ENCODE data around the gene PPP3CB.

The PPP3CB gene

GRCh38 chr10:73471226-73471625, 24.6 kb downstream of the PPP3CB start:
- H3K9me2 ChIP-seq (replicated peaks; ENCODE audit: control insufficient read depth, low read length), result no peaks in the 10 kb centered on the region
- H3K4me2 ChIP-seq (ENCODE audit: low read length), result no peak overlapping the region
- peaks cover 85% of the 10 kb centered on the region for H3K36me3 ChIP-seq (ENCODE audit: control insufficient read depth, low read length)
- H3F3A ChIP-seq (ENCODE audit: control insufficient read depth, insufficient read depth), result no peaks in the 10 kb centered on the region
- H3K4me1 ChIP-seq (ENCODE audit: control insufficient read depth, low read length), result peaks cover 9% of the 10 kb centered on the region
- no peak overlapping the region for H3K4me3 ChIP-seq (ENCODE audit: low read length)
- no peaks in the 10 kb centered on the region for H3K9me3 ChIP-seq (ENCODE audit: control insufficient read depth, insufficient read depth, low read length)
- TF ChIP-seq CTCF (IDR thresholded peaks at IDR 0.05; ENCODE audit: low read depth, low read length, poor library complexity, severe bottlenecking), result no peak
- TF ChIP-seq EZH2phosphoT487 (IDR thresholded peaks at IDR 0.05; ENCODE audit: borderline replicate concordance, low read length), result no peak
- H3K27ac ChIP-seq (ENCODE audit: low read depth, low read length), result no peak overlapping the region
- H3K79me2 ChIP-seq (ENCODE audit: control insufficient read depth, low read length), result no peaks in the 10 kb centered on the region
- no peaks in the 10 kb centered on the region for H3K27me3 ChIP-seq (ENCODE audit: control insufficient read depth, low read length)
- H4K20me1 ChIP-seq (ENCODE audit: control insufficient read depth, insufficient read depth, low read depth, low read length), result no peaks in the 10 kb centered on the region

- TF ChIP-seq CTCF (IDR thresholded peaks at IDR 0.05; ENCODE audit: low read depth, low read length, poor library complexity, severe bottlenecking) (no peak), EZH2phosphoT487 (IDR thresholded peaks at IDR 0.05; ENCODE audit: borderline replicate concordance, low read length) (no peak)
- no peak overlapping the region for H3K4me3 ChIP-seq (ENCODE audit: low read length)
- H3K4me1 ChIP-seq (ENCODE audit: control insufficient read depth, low read length), result peaks cover 15% of the 10 kb centered on the region
- peaks cover 82% of the 10 kb centered on the region for H3K36me3 ChIP-seq (ENCODE audit: control insufficient read depth, low read length)
- no peak overlapping the region for H3K4me2 ChIP-seq (ENCODE audit: low read length)
- H3K9me3 ChIP-seq (ENCODE audit: control insufficient read depth, insufficient read depth, low read length), result no peaks in the 10 kb centered on the region
- no peaks in the 10 kb centered on the region for H3F3A ChIP-seq (ENCODE audit: control insufficient read depth, insufficient read depth)
- H3K27ac ChIP-seq (ENCODE audit: low read depth, low read length), result no peak overlapping the region
- H3K79me2 ChIP-seq (ENCODE audit: control insufficient read depth, low read length), result no peaks in the 10 kb centered on the region
- no peaks in the 10 kb centered on the region for H4K20me1 ChIP-seq (ENCODE audit: control insufficient read depth, insufficient read depth, low read depth, low read length)
- H3K27me3 ChIP-seq (ENCODE audit: control insufficient read depth, low read length), result no peaks in the 10 kb centered on the region
- no peaks in the 10 kb centered on the region for H3K9me2 ChIP-seq (replicated peaks; ENCODE audit: control insufficient read depth, low read length)
These were observed 26.2 kb downstream of the PPP3CB start for GRCh38 chr10:73469579-73469978.

GRCh38 chr10:73467206-73467605, 28.6 kb downstream of the PPP3CB start:
- no peak for TF ChIP-seq CTCF (IDR thresholded peaks at IDR 0.05; ENCODE audit: low read depth, low read length, poor library complexity, severe bottlenecking)
- TF ChIP-seq EZH2phosphoT487 (IDR thresholded peaks at IDR 0.05; ENCODE audit: borderline replicate concordance, low read length), result no peak
- H3K79me2 ChIP-seq (ENCODE audit: control insufficient read depth, low read length), result no peaks in the 10 kb centered on the region
- H4K20me1 ChIP-seq (ENCODE audit: control insufficient read depth, insufficient read depth, low read depth, low read length), result no peaks in the 10 kb centered on the region
- H3K4me3 ChIP-seq (ENCODE audit: low read length), result no peak overlapping the region
- no peaks in the 10 kb centered on the region for H3K27me3 ChIP-seq (ENCODE audit: control insufficient read depth, low read length)
- no peaks in the 10 kb centered on the region for H3K9me3 ChIP-seq (ENCODE audit: control insufficient read depth, insufficient read depth, low read length)
- no peak overlapping the region for H3K27ac ChIP-seq (ENCODE audit: low read depth, low read length)
- no peak overlapping the region for H3K4me2 ChIP-seq (ENCODE audit: low read length)
- peaks cover 6% of the 10 kb centered on the region; the same call in 1 of the 2 replicates for H3K4me1 ChIP-seq (ENCODE audit: control insufficient read depth, low read length)
- no peaks in the 10 kb centered on the region for H3F3A ChIP-seq (ENCODE audit: control insufficient read depth, insufficient read depth)
- no peaks in the 10 kb centered on the region for H3K9me2 ChIP-seq (replicated peaks; ENCODE audit: control insufficient read depth, low read length)
- H3K36me3 ChIP-seq (ENCODE audit: control insufficient read depth, low read length), result peaks cover 69% of the 10 kb centered on the region
